Measurements from ENCODE around the gene CCDC59.
A peak's percentile ranks its signal among the peaks of the same experiment; 100 is the strongest.

Gene CCDC59

DNA sequence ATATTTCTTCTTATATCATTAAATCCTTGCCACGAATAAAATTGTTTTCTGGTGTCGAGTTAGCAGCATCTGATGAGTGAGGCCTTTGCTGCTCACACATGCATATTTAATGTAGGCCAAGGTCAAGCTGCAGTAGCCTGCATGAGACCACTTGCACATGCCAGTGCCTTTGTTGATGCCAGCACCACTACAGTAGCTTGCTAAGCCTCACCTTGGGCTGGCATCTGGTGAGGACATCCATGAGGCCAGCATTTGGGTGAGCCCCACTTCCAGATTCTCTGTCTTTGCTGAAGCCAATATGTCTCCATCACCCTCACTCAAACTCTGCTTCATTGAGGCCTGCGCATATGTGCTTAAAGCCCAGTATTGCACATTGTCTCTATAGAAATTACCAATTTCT lies 8.0 kb downstream of the CCDC59 start:
- Histone ChIP-seq H3K27me3 (replicated peaks) (no peaks in the 10 kb centered on the region), H3K36me3 (replicated peaks) (peaks cover 10% of the 10 kb centered on the region), H3K27ac (no peak overlapping the region), H3K4me3 (ENCODE audit: low read depth, low read length) (no peak overlapping the region)
- TF ChIP-seq, protein P1, sequence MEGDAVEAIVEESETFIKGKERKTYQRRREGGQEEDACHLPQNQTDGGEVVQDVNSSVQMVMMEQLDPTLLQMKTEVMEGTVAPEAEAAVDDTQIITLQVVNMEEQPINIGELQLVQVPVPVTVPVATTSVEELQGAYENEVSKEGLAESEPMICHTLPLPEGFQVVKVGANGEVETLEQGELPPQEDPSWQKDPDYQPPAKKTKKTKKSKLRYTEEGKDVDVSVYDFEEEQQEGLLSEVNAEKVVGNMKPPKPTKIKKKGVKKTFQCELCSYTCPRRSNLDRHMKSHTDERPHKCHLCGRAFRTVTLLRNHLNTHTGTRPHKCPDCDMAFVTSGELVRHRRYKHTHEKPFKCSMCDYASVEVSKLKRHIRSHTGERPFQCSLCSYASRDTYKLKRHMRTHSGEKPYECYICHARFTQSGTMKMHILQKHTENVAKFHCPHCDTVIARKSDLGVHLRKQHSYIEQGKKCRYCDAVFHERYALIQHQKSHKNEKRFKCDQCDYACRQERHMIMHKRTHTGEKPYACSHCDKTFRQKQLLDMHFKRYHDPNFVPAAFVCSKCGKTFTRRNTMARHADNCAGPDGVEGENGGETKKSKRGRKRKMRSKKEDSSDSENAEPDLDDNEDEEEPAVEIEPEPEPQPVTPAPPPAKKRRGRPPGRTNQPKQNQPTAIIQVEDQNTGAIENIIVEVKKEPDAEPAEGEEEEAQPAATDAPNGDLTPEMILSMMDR (IDR thresholded peaks at IDR 0.05; ENCODE audit: low read depth, low read length, missing control alignments), result no peak
- in situ Hi-C loops (cut with HindIII; ENCODE audit: low pct_ligation_motif_present, low sequenced_read_pairs), result no loop called here
- no peak for DNase-seq

DNA sequence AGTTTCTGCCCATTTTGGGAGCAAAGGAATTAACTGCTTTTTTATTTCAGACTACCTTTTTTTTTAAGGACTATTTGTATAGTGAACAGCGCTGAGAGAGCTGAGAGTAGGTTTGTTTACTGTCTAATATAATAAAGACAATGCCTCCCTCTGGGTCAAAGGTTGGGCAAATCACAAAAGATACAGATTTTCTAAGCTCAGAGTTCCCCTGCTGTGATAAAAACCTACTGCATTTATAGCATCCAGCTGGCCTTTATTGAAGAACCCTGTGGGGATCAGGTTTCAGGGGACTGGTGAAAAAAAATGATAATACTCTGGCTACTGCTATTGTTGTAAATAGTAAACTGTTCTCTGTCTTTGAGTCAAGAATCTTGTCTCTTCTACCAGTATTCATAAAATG lies 28.7 kb downstream of the CCDC59 start:
- no peaks in the 10 kb centered on the region for H3K27me3 ChIP-seq (replicated peaks)
- in situ Hi-C loops (cut with HindIII; ENCODE audit: low pct_ligation_motif_present, low sequenced_read_pairs), result no loop called here
- TF ChIP-seq, protein P1 (IDR thresholded peaks at IDR 0.05; ENCODE audit: low read depth, low read length, missing control alignments), result no peak
- no peak overlapping the region for H3K27ac ChIP-seq
- no peaks in the 10 kb centered on the region for H3K36me3 ChIP-seq (replicated peaks)
- H3K4me3 ChIP-seq (ENCODE audit: low read depth, low read length), result no peak overlapping the region
- no peak for DNase-seq

DNA sequence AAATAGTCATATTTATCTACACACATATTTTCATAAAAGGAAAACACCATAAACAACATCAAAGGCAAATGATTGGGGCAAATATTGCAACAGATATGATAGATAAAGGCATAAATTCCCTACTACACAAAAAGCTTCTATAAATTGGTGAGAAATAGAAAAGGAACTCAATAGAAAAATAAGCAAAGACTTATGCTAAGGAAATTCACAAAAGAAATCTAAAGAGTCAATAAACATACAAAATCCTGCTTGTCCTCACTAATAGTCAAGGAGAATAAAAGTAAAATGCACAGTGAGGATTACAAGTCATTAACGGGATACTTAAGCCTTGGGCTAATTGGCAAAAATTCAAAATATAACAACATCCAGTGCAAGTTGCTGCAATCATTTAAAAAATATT lies 30.3 kb downstream of the CCDC59 start:
- Histone ChIP-seq H3K36me3 (replicated peaks) (no peaks in the 10 kb centered on the region), H3K27ac (no peak overlapping the region), H3K27me3 (replicated peaks) (no peaks in the 10 kb centered on the region), H3K4me3 (ENCODE audit: low read depth, low read length) (no peak overlapping the region)
- TF ChIP-seq, protein P1 (IDR thresholded peaks at IDR 0.05; ENCODE audit: low read depth, low read length, missing control alignments), result no peak
- DNase-seq, result no peak
- in situ Hi-C loops (cut with HindIII; ENCODE audit: low pct_ligation_motif_present, low sequenced_read_pairs), result no loop called here

DNA sequence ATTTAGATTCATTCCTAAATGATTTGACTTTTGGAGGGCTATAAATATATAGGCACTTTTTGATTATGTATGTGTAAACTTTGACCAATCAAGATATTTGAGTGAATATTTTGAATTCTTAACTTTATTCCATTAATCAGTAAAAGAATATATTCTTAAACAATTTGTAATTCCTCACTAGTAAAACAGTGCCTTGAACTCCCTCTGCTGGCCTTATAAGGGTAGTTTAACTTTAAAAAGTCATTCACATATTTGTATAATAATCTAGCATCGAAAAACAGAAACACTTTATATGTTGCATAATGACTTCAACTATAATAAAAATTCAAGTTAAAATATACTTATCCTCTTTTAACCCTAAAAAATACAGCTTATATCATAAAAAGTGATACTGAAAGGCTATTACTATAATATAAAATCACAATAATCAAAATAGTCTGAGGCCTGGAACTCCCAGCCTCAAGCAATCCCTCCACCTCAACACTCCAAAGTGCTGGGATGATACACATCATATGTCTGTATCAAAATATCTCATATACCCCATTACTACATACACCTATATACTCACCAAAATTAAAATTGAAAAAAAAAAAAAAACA lies 31.2 kb downstream of the CCDC59 start:
- TF ChIP-seq, protein P1 (IDR thresholded peaks at IDR 0.05; ENCODE audit: low read depth, low read length, missing control alignments), result peak; percentile 42
- Histone ChIP-seq H3K4me3 (ENCODE audit: low read depth, low read length) (no peak overlapping the region), H3K36me3 (replicated peaks) (no peaks in the 10 kb centered on the region), H3K27me3 (replicated peaks) (no peaks in the 10 kb centered on the region), H3K27ac (no peak overlapping the region)
- in situ Hi-C loops (cut with HindIII; ENCODE audit: low pct_ligation_motif_present, low sequenced_read_pairs), result no loop called here
- DNase-seq, result no peak

DNA sequence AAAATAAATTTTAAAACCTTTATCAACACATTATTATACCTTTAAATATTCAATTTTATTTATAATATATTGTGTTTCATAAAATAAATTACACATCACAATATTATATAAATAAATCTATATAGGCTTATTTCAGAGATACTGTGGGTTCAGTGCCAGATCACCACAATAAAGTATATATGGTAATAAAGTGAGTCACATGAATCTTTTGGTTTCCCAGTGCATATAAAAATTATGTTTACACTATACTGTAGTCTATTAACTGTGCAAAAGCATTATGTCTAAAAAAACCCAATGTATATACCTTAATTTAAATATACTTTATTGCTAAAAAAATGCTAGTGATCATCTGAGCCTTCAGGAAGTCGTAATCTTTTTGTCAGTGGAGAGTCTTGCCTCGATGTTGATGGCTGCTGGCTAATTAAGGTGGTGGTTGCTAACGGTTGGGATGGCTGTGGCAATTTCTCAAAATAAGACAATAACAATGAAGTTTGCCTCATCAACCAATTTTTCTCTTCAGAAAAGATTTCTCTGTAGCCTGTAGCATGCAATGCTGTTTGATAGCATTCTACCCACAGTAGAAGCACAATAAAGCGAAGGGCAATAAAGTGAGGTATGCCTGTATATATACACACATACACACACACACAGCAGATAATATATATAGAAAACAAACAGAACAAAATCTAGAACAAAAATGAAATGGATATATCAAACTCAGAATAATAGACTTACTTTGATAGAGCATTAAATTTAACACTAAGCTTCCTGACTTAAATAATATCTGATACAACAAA lies 32.4 kb downstream of the CCDC59 start:
- Histone ChIP-seq H3K27me3 (replicated peaks) (no peaks in the 10 kb centered on the region), H3K4me3 (ENCODE audit: low read depth, low read length) (no peak overlapping the region), H3K36me3 (replicated peaks) (no peaks in the 10 kb centered on the region), H3K27ac (no peak overlapping the region)
- TF ChIP-seq, protein P1 (IDR thresholded peaks at IDR 0.05; ENCODE audit: low read depth, low read length, missing control alignments), result no peak
- DNase-seq, result no peak
- in situ Hi-C loops (cut with HindIII; ENCODE audit: low pct_ligation_motif_present, low sequenced_read_pairs), result no loop called here
